WTC11 (cell line): ENCODE measurements around the gene FIGNL2.

ENCODE experiments used
- E2F4 ChIP-seq: sonication (generic); formaldehyde crosslinking; IDR thresholded peaks from 2 replicates; pipeline ENCODE4 v1.8.1; 2022; ENCODE audit warnings: low read depth, mild to moderate bottlenecking, moderate library complexity, missing genetic modification reagents, borderline replicate concordance
- MAX ChIP-seq: sonication (generic); formaldehyde crosslinking; IDR thresholded peaks from 2 replicates; pipeline ENCODE4 v1.8.0; 2022; ENCODE audit warnings: mild to moderate bottlenecking, missing genetic modification reagents
- NR1H2 ChIP-seq: sonication (generic); formaldehyde crosslinking; IDR thresholded peaks from 2 replicates; pipeline ENCODE4 v1.9.0; 2021; ENCODE audit warnings: mild to moderate bottlenecking, moderate library complexity, missing genetic modification reagents
- TEAD1 ChIP-seq: sonication (generic); formaldehyde crosslinking; IDR thresholded peaks from 2 replicates; pipeline ENCODE4 v1.8.0; 2022; ENCODE audit warnings: mild to moderate bottlenecking, missing genetic modification reagents
- TF ChIP-seq, protein P1 (sequence below): fragments of 200-600 bp; IDR thresholded peaks from 2 replicates; pipeline ENCODE4 v1.8.0; 2022; ENCODE audit warnings: antibody characterized with exemption
- TF ChIP-seq, protein P2 (sequence below): sonication (generic); formaldehyde crosslinking; IDR thresholded peaks from 2 replicates; pipeline ENCODE4 v1.8.1; 2022; ENCODE audit warnings: mild to moderate bottlenecking, moderate library complexity, missing genetic modification reagents
- TF ChIP-seq, protein P3 (sequence below): sonication (generic); formaldehyde crosslinking; IDR thresholded peaks from 2 replicates; pipeline ENCODE4 v1.8.1; 2023; ENCODE audit warnings: mild to moderate bottlenecking, missing genetic modification reagents, moderate library complexity

DNA sequence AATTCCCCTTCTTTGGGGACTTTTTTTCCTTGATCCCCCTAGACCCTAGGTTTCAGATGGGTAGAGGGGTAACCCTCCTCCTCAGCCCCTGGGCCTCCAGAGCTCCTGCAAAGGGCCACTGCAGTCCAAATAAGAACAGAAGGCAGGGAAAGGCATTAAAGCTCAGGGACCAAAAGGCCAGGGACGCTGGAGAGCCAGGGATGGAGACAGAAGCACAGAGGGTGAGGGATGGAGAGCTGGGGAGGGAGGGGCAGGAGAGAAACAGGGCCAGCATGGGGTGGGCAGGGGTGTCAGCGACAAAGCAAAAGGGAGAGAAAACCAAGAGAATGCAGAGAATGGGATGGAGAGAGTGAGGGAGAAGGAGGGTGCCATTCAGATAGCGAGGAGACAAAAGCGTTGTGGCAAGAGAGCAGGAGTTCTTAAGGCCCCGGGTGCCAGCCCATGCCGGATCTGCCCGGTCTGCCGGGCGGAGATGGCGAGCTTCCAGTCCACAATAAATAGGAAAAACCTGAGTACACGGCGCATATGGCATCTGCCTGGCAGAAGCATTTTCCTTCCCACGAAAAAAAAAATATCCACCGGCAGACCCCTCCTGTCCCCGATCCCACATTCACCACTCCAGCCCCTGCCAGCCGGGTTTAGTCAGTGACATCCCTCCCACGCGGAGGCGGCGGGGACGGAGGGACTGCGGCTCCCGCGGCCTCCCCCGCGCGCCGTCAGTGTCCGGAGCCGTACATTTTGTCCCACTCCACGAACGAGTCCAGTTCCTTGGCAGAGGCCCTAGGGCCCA, 28.6 kb downstream of the FIGNL2 start:
- TF ChIP-seq, protein P1, sequence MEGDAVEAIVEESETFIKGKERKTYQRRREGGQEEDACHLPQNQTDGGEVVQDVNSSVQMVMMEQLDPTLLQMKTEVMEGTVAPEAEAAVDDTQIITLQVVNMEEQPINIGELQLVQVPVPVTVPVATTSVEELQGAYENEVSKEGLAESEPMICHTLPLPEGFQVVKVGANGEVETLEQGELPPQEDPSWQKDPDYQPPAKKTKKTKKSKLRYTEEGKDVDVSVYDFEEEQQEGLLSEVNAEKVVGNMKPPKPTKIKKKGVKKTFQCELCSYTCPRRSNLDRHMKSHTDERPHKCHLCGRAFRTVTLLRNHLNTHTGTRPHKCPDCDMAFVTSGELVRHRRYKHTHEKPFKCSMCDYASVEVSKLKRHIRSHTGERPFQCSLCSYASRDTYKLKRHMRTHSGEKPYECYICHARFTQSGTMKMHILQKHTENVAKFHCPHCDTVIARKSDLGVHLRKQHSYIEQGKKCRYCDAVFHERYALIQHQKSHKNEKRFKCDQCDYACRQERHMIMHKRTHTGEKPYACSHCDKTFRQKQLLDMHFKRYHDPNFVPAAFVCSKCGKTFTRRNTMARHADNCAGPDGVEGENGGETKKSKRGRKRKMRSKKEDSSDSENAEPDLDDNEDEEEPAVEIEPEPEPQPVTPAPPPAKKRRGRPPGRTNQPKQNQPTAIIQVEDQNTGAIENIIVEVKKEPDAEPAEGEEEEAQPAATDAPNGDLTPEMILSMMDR: no peak
- TF ChIP-seq MAX (CRISPR knock-in tag): no peak
- TF ChIP-seq TEAD1: no peak
- TF ChIP-seq, protein P2, sequence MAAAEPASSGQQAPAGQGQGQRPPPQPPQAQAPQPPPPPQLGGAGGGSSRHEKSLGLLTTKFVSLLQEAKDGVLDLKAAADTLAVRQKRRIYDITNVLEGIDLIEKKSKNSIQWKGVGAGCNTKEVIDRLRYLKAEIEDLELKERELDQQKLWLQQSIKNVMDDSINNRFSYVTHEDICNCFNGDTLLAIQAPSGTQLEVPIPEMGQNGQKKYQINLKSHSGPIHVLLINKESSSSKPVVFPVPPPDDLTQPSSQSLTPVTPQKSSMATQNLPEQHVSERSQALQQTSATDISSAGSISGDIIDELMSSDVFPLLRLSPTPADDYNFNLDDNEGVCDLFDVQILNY: no peak
- TF ChIP-seq, protein P3, sequence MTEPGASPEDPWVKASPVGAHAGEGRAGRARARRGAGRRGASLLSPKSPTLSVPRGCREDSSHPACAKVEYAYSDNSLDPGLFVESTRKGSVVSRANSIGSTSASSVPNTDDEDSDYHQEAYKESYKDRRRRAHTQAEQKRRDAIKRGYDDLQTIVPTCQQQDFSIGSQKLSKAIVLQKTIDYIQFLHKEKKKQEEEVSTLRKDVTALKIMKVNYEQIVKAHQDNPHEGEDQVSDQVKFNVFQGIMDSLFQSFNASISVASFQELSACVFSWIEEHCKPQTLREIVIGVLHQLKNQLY (CRISPR knock-in tag): no peak
- TF ChIP-seq E2F4 (CRISPR knock-in tag): no peak
- TF ChIP-seq NR1H2 (CRISPR knock-in tag): no peak
